Testis (tissue), 2 donors: ENCODE results near the gene CAVIN1.

ENCODE experiments used
- CTCF ChIP-seq, 3 experiments: fragments of 450-650 bp in 2 of 3; fragments of 200-600 bp in 1 of 3; sonication (generic) in 1 of 3; IDR thresholded peaks; one replicate each; pipeline ENCODE4 v1.5.1; 2016 to 2019; ENCODE audit warnings: antibody characterized with exemption in 3 of 3, mild to moderate bottlenecking in 2 of 3, moderate library complexity in 1 of 3
- POLR2A ChIP-seq: fragments of 450-650 bp; IDR thresholded peaks from one replicate; pipeline ENCODE4 v1.6.1; 2017; ENCODE audit warnings: antibody characterized with exemption, mild to moderate bottlenecking, moderate library complexity

DNA sequence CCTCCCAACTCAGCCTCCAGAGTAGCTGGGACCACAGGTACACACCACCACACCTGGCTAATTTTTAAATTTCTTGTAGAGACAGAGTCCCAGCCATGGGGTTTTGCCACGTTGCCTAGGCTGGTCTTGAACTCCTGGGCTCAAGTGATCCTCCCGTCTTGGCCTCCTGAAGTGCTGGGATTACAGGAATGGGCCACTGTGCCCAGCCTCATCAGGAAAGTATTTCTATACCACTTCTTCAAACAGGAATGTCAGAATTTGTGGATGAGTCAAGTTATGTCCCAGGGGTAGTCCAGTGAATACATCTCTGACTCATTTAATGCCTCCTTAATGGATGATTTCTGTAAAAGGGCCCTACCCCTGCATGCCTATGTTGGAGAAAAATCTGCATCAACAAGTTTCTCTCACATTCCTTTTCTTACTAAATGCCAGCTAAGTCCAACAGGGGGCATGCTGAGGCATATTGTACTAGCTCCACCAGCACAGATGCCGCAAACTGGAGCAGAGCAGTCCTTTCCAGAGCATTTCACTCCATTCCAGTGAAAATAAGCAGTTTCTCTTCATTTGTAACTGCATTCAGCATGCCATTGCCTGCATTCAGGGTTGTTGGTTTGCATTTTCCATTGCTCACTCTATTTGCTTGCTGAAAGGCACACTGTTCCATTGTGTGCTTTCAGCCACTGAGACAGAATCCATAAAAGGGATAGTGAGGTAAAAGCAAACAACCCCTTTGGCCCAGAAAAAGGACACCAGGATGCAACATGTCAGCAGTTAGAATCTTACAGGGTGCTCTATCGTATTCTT, 5.3 kb upstream of the CAVIN1 start:
- TF ChIP-seq CTCF (IDR thresholded peaks at IDR 0.05) (peak; percentile 59 to 68 (median 66)), POLR2A (no peak)
